PC-3 (cell line): ENCODE measurements around the gene PRELID1. TPM values are rescaled to one million over a fixed set of nuclear protein-coding genes. Genes with fewer than 3 reads are reported as not detected.
A peak's percentile ranks its signal among the peaks of the same experiment; 100 is the strongest.

Experiments used
- ATAC-seq: fragments of 200-7000 bp; cut with Tn5 transposase; 2 replicates; pipeline ENCODE4 v1.9.1; 2020; ENCODE audit warnings: mild to moderate bottlenecking, moderate library complexity
- BruUV-seq: library from RNA; stranded (reverse); fragments of 400-500 nt; replicated peaks from 2 replicates; lab custom pipeline; 2021; lab: Mats Ljungman, UMichigan
- CTCF ChIA-PET: fragments of 300-600 bp; sonication (Branson Sonifier 250); formaldehyde crosslinking; loops from one replicate; lab custom pipeline; 2022; ENCODE audit warnings: antibody characterized with exemption; lab: Charles Lee
- POLR2A ChIA-PET: fragments of 300-600 bp; sonication (Branson Sonifier 250); formaldehyde crosslinking; loops from one replicate; lab custom pipeline; 2022; ENCODE audit warnings: antibody characterized with exemption; ENCODE audit not compliant: unreplicated experiment; lab: Charles Lee
- DNase-seq: peaks from one replicate; pipeline ENCODE4 v3.0.0-alpha.2; 2015
- H2AFZ ChIP-seq: fragments of 300-600 bp; sonication (generic); 2 replicates; pipeline ENCODE4 v1.6.0; 2016; ENCODE audit warnings: antibody characterized with exemption, low read length
- H3F3A ChIP-seq: fragments of 300-600 bp; sonication (generic); one replicate; pipeline ENCODE4 v1.6.0; 2017; ENCODE audit warnings: antibody characterized with exemption, low read length, control low read depth, mild to moderate bottlenecking; ENCODE audit not compliant: unreplicated experiment
- H3K27ac ChIP-seq: fragments of 300-600 bp; sonication (generic); 2 replicates; pipeline ENCODE4 v1.5.1; 2016; ENCODE audit warnings: mild to moderate bottlenecking, low read length
- H3K27me3 ChIP-seq: fragments of 300-600 bp; sonication (generic); 2 replicates; pipeline ENCODE4 v1.6.1; 2016; ENCODE audit warnings: low read length, mixed read lengths
- H3K36me3 ChIP-seq: fragments of 300-600 bp; sonication (generic); 2 replicates; pipeline ENCODE4 v1.6.1; 2016; ENCODE audit warnings: low read depth, mixed run types, low read length, mixed read lengths
- H3K4me1 ChIP-seq: fragments of 300-600 bp; sonication (generic); 2 replicates; pipeline ENCODE4 v1.5.1; 2016; ENCODE audit warnings: low read length; ENCODE audit not compliant: insufficient read depth
- H3K4me2 ChIP-seq: fragments of 300-600 bp; sonication (generic); 2 replicates; pipeline ENCODE4 v1.6.0; 2016; ENCODE audit warnings: low read length
- H3K4me3 ChIP-seq: fragments of 300-600 bp; sonication (generic); 2 replicates; pipeline ENCODE4 v1.5.1; 2016; ENCODE audit warnings: mild to moderate bottlenecking, low read length, mixed read lengths
- H3K79me2 ChIP-seq: fragments of 300-600 bp; sonication (generic); 2 replicates; pipeline ENCODE4 v1.6.1; 2017; ENCODE audit warnings: low read length, mixed read lengths
- H3K9ac ChIP-seq: fragments of 300-600 bp; sonication (generic); 2 replicates; pipeline ENCODE4 v1.6.0; 2016; ENCODE audit warnings: mild to moderate bottlenecking, low read length
- H3K9me2 ChIP-seq: fragments of 300-600 bp; sonication (generic); replicated peaks from 2 replicates; pipeline ENCODE4 v1.6.1; 2016; ENCODE audit warnings: mixed run types, low read length, mixed read lengths
- H3K9me3 ChIP-seq: fragments of 300-600 bp; sonication (generic); 2 replicates; pipeline ENCODE4 v1.6.1; 2016; ENCODE audit warnings: low read length, mixed read lengths
- H4K20me1 ChIP-seq: fragments of 300-600 bp; sonication (generic); 2 replicates; pipeline ENCODE4 v1.6.1; 2016; ENCODE audit warnings: low read length, mixed read lengths
- CTCF ChIP-seq: fragments of 300-600 bp; sonication (generic); conservative IDR thresholded peaks from 2 replicates; pipeline ENCODE4 v1.5.1; 2017; ENCODE audit warnings: antibody characterized with exemption, low read depth, mild to moderate bottlenecking, low read length
- EZH2 ChIP-seq: fragments of 300-600 bp; sonication (generic); IDR thresholded peaks from one replicate; pipeline ENCODE4 v1.6.1; 2017; ENCODE audit warnings: antibody characterized with exemption, mild to moderate bottlenecking, low read length; ENCODE audit not compliant: unreplicated experiment
- EZH2phosphoT487 ChIP-seq: fragments of 300-600 bp; sonication (generic); IDR thresholded peaks from 2 replicates; pipeline ENCODE4 v1.6.1; 2018; ENCODE audit warnings: mild to moderate bottlenecking, antibody characterized with exemption, low read length, borderline replicate concordance
- intact Hi-C: fragments of 100-400 bp; cut with micrococcal nuclease; formaldehyde crosslinking; loops from 2 replicates; pipeline ENCODE4 v1.9.0; 2023
- total RNA-seq: library from RNA; depleted of rRNA; stranded (reverse); fragments of >200 nt; gene quantifications from 2 replicates; pipeline ENCODE4 v1.2.3, GENCODE V29; 2014

Gene PRELID1
- total RNA-seq, 1 experiment from 2014 or later, result 505 TPM

- DNase-seq, result peak; percentile 37
- Histone ChIP-seq H4K20me1 (peaks cover 3% of the 10 kb centered on the region), H3K27ac (no peak overlapping the region), H3K9me3 (no peaks in the 10 kb centered on the region), H3K27me3 (no peaks in the 10 kb centered on the region), H3K79me2 (peaks cover 38% of the 10 kb centered on the region), H3K9me2 (no peaks in the 10 kb centered on the region), H3K9ac (peak overlapping the region; percentile 97), H3K36me3 (peaks cover 13% of the 10 kb centered on the region; the same call in 1 of the 2 replicates), H3K4me1 (peaks cover 26% of the 10 kb centered on the region), H3K4me3 (peak overlapping the region; percentile 76), H3K4me2 (peak overlapping the region; percentile 78), H2AFZ (no peak overlapping the region), H3F3A (no peaks in the 10 kb centered on the region)
- no TSS peak for BruUV-seq
- no peak for TF ChIP-seq CTCF
- no peak for TF ChIP-seq EZH2
- TF ChIP-seq EZH2phosphoT487, result no peak
- intact Hi-C loops, result no loop called here
- POLR2A ChIA-PET, result no interaction called here
- CTCF ChIA-PET, result interaction anchor here (1.2 to 1.9 kb wide), 2 partner anchors 9 to 38 kb away, joined by 4 to 8 read pairs; no protein-coding TSS in a partner anchor
- no peak for ATAC-seq
Measured at GRCh38 chr5:177310757-177311391, 7.3 kb downstream of the PRELID1 start.

GRCh38 chr5:177311392-177311722 is 7.8 kb downstream of the PRELID1 start:
- intact Hi-C loops, result no loop called here
- no TSS peak for BruUV-seq
- Histone ChIP-seq H3K9ac (peak overlapping the region; percentile 97), H3K27me3 (no peaks in the 10 kb centered on the region), H3K9me2 (no peaks in the 10 kb centered on the region), H3K4me1 (peaks cover 22% of the 10 kb centered on the region), H3K79me2 (peaks cover 34% of the 10 kb centered on the region), H3K4me3 (peak overlapping the region; percentile 76), H3K9me3 (no peaks in the 10 kb centered on the region), H4K20me1 (no peaks in the 10 kb centered on the region; the same call in 1 of the 2 replicates), H3K27ac (peak overlapping the region; percentile 95; the same call in 1 of the 2 replicates), H3F3A (no peaks in the 10 kb centered on the region), H3K4me2 (peak overlapping the region; percentile 78), H2AFZ (peak overlapping the region; percentile 96), H3K36me3 (peaks cover 10% of the 10 kb centered on the region; the same call in 1 of the 2 replicates)
- DNase-seq, result peak; percentile 34
- CTCF ChIA-PET, result interaction anchor here (1.9 kb wide), 1 partner anchor 10 kb away, joined by 8 read pairs; no protein-coding TSS in a partner anchor
- POLR2A ChIA-PET, result no interaction called here
- peak; percentile 11 for ATAC-seq
- TF ChIP-seq CTCF, result no peak
- no peak for TF ChIP-seq EZH2phosphoT487
- TF ChIP-seq EZH2, result no peak
